GM13977 (cell line): ENCODE results near the gene SLC6A15.

Experiments
- DNase-seq: peaks from one replicate; pipeline ENCODE4 v3.0.0; 2012; ENCODE audit warnings: low spot score
- CTCF ChIP-seq: IDR thresholded peaks from 2 replicates; pipeline ENCODE4 v1.5.1; 2012; ENCODE audit warnings: mild to moderate bottlenecking, control low read depth; ENCODE audit not compliant: insufficient read depth; ENCODE audit errors: extremely low read depth, missing control alignments
- in situ Hi-C: fragments of 300-500 bp; cut with MboI; formaldehyde crosslinking; loops from one replicate; pipeline ENCODE4 v1.12.0; 2022; ENCODE audit warnings: low sequenced_read_pairs, low pct_unique_long_range_greater_than_20kb, mixed read lengths, inconsistent platforms; ENCODE audit not compliant: unreplicated experiment

The SLC6A15 gene

GRCh38 chr12:84937415-84937814 is 24.8 kb upstream of the SLC6A15 start:
- TF ChIP-seq CTCF, result no peak
- in situ Hi-C loops, result no loop called here
- no peak for DNase-seq

- TF ChIP-seq CTCF, result no peak
- in situ Hi-C loops, result no loop called here
- DNase-seq, result no peak
Observed at GRCh38 chr12:84929501-84929900, 16.9 kb upstream of the SLC6A15 start.

GRCh38 chr12:84924981-84925380 is 12.4 kb upstream of the SLC6A15 start:
- TF ChIP-seq CTCF, result no peak
- no peak for DNase-seq
- in situ Hi-C loops, result no loop called here

- no peak for TF ChIP-seq CTCF
- in situ Hi-C loops, result no loop called here
- DNase-seq, result no peak
Observed at GRCh38 chr12:84922693-84923092, 10.1 kb upstream of the SLC6A15 start.

GRCh38 chr12:84920331-84920730 is 7.7 kb upstream of the SLC6A15 start:
- DNase-seq, result no peak
- in situ Hi-C loops, result no loop called here
- no peak for TF ChIP-seq CTCF

GRCh38 chr12:84919271-84919670 is 6.7 kb upstream of the SLC6A15 start:
- no peak for TF ChIP-seq CTCF
- no peak for DNase-seq
- in situ Hi-C loops, result no loop called here

GRCh38 chr12:84913129-84913515 is 523 bp upstream of the SLC6A15 start:
- no peak for DNase-seq
- in situ Hi-C loops, result no loop called here
- TF ChIP-seq CTCF, result no peak
